SU-DHL-6 (cell line): ENCODE data around the gene ANKRD55.

Experiments used
- H2AFZ ChIP-seq: fragments of 200-600 bp; sonication (generic); 2 replicates; pipeline ENCODE4 v1.6.1; 2014; ENCODE audit warnings: low read depth, mild to moderate bottlenecking, moderate library complexity, mixed read lengths, antibody characterized with exemption, low read length; ENCODE audit not compliant: severe bottlenecking
- H3F3A ChIP-seq: fragments of 200-600 bp; shearing (Covaris generic); 2 replicates; pipeline ENCODE4 v1.6.0; 2016; ENCODE audit warnings: antibody characterized with exemption, mild to moderate bottlenecking; ENCODE audit not compliant: insufficient read depth
- H3K27ac ChIP-seq: fragments of 200-600 bp; sonication (generic); 2 replicates; pipeline ENCODE4 v1.5.1; 2016; ENCODE audit warnings: low read depth, mild to moderate bottlenecking, low read length, moderate library complexity, mixed read lengths
- H3K27me3 ChIP-seq: fragments of 200-600 bp; sonication (generic), shearing (Covaris generic); 2 replicates; pipeline ENCODE4 v1.6.0; 2014; ENCODE audit warnings: mild to moderate bottlenecking, low read length
- H3K36me3 ChIP-seq: fragments of 200-600 bp; sonication (generic); 2 replicates; pipeline ENCODE4 v1.6.1; 2014; ENCODE audit warnings: mild to moderate bottlenecking, low read length, mixed read lengths
- H3K4me2 ChIP-seq: fragments of 300-600, 200-600 bp; shearing (Covaris generic), sonication (generic); 2 replicates; pipeline ENCODE4 v1.6.0; 2014; ENCODE audit warnings: low read length, low read depth, mild to moderate bottlenecking; ENCODE audit not compliant: poor library complexity, severe bottlenecking
- H3K4me3 ChIP-seq: fragments of 200-600 bp; sonication (generic); 2 replicates; pipeline ENCODE4 v1.5.1; 2014; ENCODE audit warnings: antibody characterized with exemption, low read length, mild to moderate bottlenecking, mixed read lengths; ENCODE audit not compliant: insufficient read depth, poor library complexity, severe bottlenecking
- H3K79me2 ChIP-seq: fragments of 200-600 bp; sonication (generic); 2 replicates; pipeline ENCODE4 v1.6.1; 2014; ENCODE audit warnings: mild to moderate bottlenecking, low read length, moderate library complexity; ENCODE audit not compliant: insufficient read depth
- H3K9ac ChIP-seq: fragments of 200-600 bp; sonication (generic); 2 replicates; pipeline ENCODE4 v1.7.0; 2014; ENCODE audit warnings: mild to moderate bottlenecking, low read length
- H3K9me2 ChIP-seq: fragments of 200-600 bp; sonication (generic); replicated peaks from 2 replicates; pipeline ENCODE4 v1.6.1; 2014; ENCODE audit warnings: low read length; ENCODE audit not compliant: insufficient read depth
- H3K9me3 ChIP-seq: fragments of 200-600 bp; sonication (generic); 2 replicates; pipeline ENCODE4 v1.6.1; 2014; ENCODE audit warnings: low read length, mixed read lengths; ENCODE audit not compliant: insufficient read depth
- H4K20me1 ChIP-seq: fragments of 200-600 bp; sonication (generic); 2 replicates; pipeline ENCODE4 v1.6.1; 2014; ENCODE audit warnings: low read depth, mild to moderate bottlenecking, antibody characterized with exemption, low read length, moderate library complexity, mixed read lengths
- CTCF ChIP-seq: fragments of 200-600 bp; sonication (generic); IDR thresholded peaks from one replicate; pipeline ENCODE4 v1.5.1; 2017; ENCODE audit warnings: antibody characterized with exemption, mild to moderate bottlenecking, low read length, moderate library complexity; ENCODE audit not compliant: insufficient read depth, poor library complexity, severe bottlenecking
- EZH2phosphoT487 ChIP-seq: fragments of 200-600 bp; sonication (generic), shearing (Covaris generic); conservative IDR thresholded peaks from 2 replicates; pipeline ENCODE4 v1.6.1; 2018; ENCODE audit warnings: mild to moderate bottlenecking, antibody characterized with exemption, low read length, moderate library complexity, mixed read lengths

Gene ANKRD55

GRCh38 chr5:56200971-56201666 is 32.0 kb downstream of the ANKRD55 start:
- H3K4me2 ChIP-seq = no peak overlapping the region
- no peak overlapping the region for H3K9ac ChIP-seq
- no peaks in the 10 kb centered on the region for H3K27me3 ChIP-seq
- TF ChIP-seq EZH2phosphoT487 (no peak), CTCF (peak; percentile 46)
- H3F3A ChIP-seq = no peaks in the 10 kb centered on the region
- H3K79me2 ChIP-seq = no peaks in the 10 kb centered on the region
- no peaks in the 10 kb centered on the region for H3K9me2 ChIP-seq
- no peak overlapping the region for H3K4me3 ChIP-seq
- H4K20me1 ChIP-seq = no peaks in the 10 kb centered on the region
- no peak overlapping the region for H2AFZ ChIP-seq
- H3K9me3 ChIP-seq = no peaks in the 10 kb centered on the region
- H3K36me3 ChIP-seq = no peaks in the 10 kb centered on the region
- H3K27ac ChIP-seq = no peak overlapping the region

GRCh38 chr5:56195016-56195415 is 38.1 kb downstream of the ANKRD55 start:
- Histone ChIP-seq H4K20me1 (no peaks in the 10 kb centered on the region), H3K36me3 (no peaks in the 10 kb centered on the region), H3K4me3 (no peak overlapping the region), H3F3A (no peaks in the 10 kb centered on the region), H3K4me2 (no peak overlapping the region), H3K9ac (no peak overlapping the region), H3K9me2 (no peaks in the 10 kb centered on the region), H3K9me3 (no peaks in the 10 kb centered on the region), H3K27me3 (no peaks in the 10 kb centered on the region), H3K27ac (no peak overlapping the region), H3K79me2 (no peaks in the 10 kb centered on the region), H2AFZ (no peak overlapping the region)
- no peak for TF ChIP-seq CTCF
- no peak for TF ChIP-seq EZH2phosphoT487

GRCh38 chr5:56192246-56192645 is 40.9 kb downstream of the ANKRD55 start:
- Histone ChIP-seq H3K27ac (no peak overlapping the region), H3K9ac (no peak overlapping the region)

More at GRCh38 chr5:56192246-56192645, 40.9 kb downstream of the ANKRD55 start:
- H4K20me1 ChIP-seq = no peaks in the 10 kb centered on the region
- H3K9me2 ChIP-seq = no peaks in the 10 kb centered on the region
- TF ChIP-seq EZH2phosphoT487 = no peak
- no peak for TF ChIP-seq CTCF
- no peaks in the 10 kb centered on the region for H3K9me3 ChIP-seq
- H3K4me2 ChIP-seq = no peak overlapping the region
- no peak overlapping the region for H2AFZ ChIP-seq
- no peaks in the 10 kb centered on the region for H3K79me2 ChIP-seq
- H3K36me3 ChIP-seq = no peaks in the 10 kb centered on the region
- no peaks in the 10 kb centered on the region for H3K27me3 ChIP-seq
- H3K4me3 ChIP-seq = no peak overlapping the region
- no peaks in the 10 kb centered on the region for H3F3A ChIP-seq
